Retina (tissue), 1 donor: ENCODE data around the gene SLC1A3.

ENCODE experiments used
- DNase-seq: peaks from one replicate; pipeline ENCODE4 v3.0.0-alpha.2; 2016

Gene SLC1A3

GRCh38 chr5:36600917-36601527 is 5.4 kb upstream of the SLC1A3 start:
- DNase-seq: no peak

- no peak for DNase-seq
Observed at GRCh38 chr5:36602704-36603321, 3.6 kb upstream of the SLC1A3 start.

GRCh38 chr5:36605241-36605640 is 1.2 kb upstream of the SLC1A3 start:
- DNase-seq: no peak

GRCh38 chr5:36606036-36606427 is 374 bp upstream of the SLC1A3 start:
- no peak for DNase-seq

- no peak for DNase-seq
Observed at GRCh38 chr5:36607114-36607571, 737 bp downstream of the SLC1A3 start.

- DNase-seq: no peak
Observed at GRCh38 chr5:36607838-36608783, 1.7 kb downstream of the SLC1A3 start.

- DNase-seq: no peak
Observed at GRCh38 chr5:36610621-36611020, 4.2 kb downstream of the SLC1A3 start.

- no peak for DNase-seq
Observed at GRCh38 chr5:36611520-36612274, 5.3 kb downstream of the SLC1A3 start.

GRCh38 chr5:36613241-36613640 is 6.8 kb downstream of the SLC1A3 start:
- DNase-seq: no peak

- no peak for DNase-seq
Observed at GRCh38 chr5:36613771-36614656, 7.6 kb downstream of the SLC1A3 start.

GRCh38 chr5:36614657-36615308 is 8.4 kb downstream of the SLC1A3 start:
- DNase-seq: no peak

GRCh38 chr5:36619012-36619635 is 12.7 kb downstream of the SLC1A3 start:
- DNase-seq: no peak

- DNase-seq: no peak
Observed at GRCh38 chr5:36621985-36622384, 15.6 kb downstream of the SLC1A3 start.

GRCh38 chr5:36623832-36624231 is 17.4 kb downstream of the SLC1A3 start:
- DNase-seq: no peak

GRCh38 chr5:36624277-36624676 is 17.9 kb downstream of the SLC1A3 start:
- no peak for DNase-seq

- no peak for DNase-seq
Observed at GRCh38 chr5:36628695-36629094, 22.3 kb downstream of the SLC1A3 start.

GRCh38 chr5:36629729-36630128 is 23.3 kb downstream of the SLC1A3 start:
- no peak for DNase-seq

GRCh38 chr5:36630201-36631145 is 24.1 kb downstream of the SLC1A3 start:
- no peak for DNase-seq

GRCh38 chr5:36631154-36631553 is 24.7 kb downstream of the SLC1A3 start:
- no peak for DNase-seq
